Nephron progenitor cell (in vitro differentiated cells): ENCODE results near the gene STRIP1.
"Not testable (repeated sequence)": the region's sequence is repeated elsewhere in the genome, so short reads cannot be mapped to it uniquely, and the experiment has no call there.

Experiments
- DNase-seq: peaks from one replicate; pipeline ENCODE4 v3.0.0; 2021
- H3K27ac Mint-ChIP-seq: 2 replicates; pipeline ENCODE4 v1.8.0; 2021; ENCODE audit warnings: mild to moderate bottlenecking, moderate library complexity, mixed read lengths
- H3K27me3 Mint-ChIP-seq: 2 replicates; pipeline ENCODE4 v1.8.0; 2021; ENCODE audit warnings: mild to moderate bottlenecking, low read depth, mixed read lengths; ENCODE audit not compliant: poor library complexity
- H3K36me3 Mint-ChIP-seq: 2 replicates; pipeline ENCODE4 v1.8.0; 2021; ENCODE audit warnings: low read depth, mixed read lengths
- H3K4me1 Mint-ChIP-seq: 2 replicates; pipeline ENCODE4 v1.8.0; 2021; ENCODE audit warnings: mixed read lengths
- H3K4me3 Mint-ChIP-seq: 2 replicates; pipeline ENCODE4 v1.8.0; 2021; ENCODE audit warnings: mild to moderate bottlenecking, moderate library complexity, mixed read lengths
- H3K9me3 Mint-ChIP-seq: 2 replicates; pipeline ENCODE4 v1.8.0; 2021; ENCODE audit warnings: mild to moderate bottlenecking, moderate library complexity, mixed read lengths
- CTCF ChIP-seq: fragments of 200-600 bp; sonication (generic); IDR thresholded peaks from 2 replicates; pipeline ENCODE4 v1.5.0; 2021; ENCODE audit warnings: antibody characterized with exemption

STRIP1 gene

GRCh38 chr1:110017792-110018191 lies 16.6 kb upstream of the STRIP1 start:
- Mint-ChIP-seq H3K27me3 (peaks cover 3% of the 10 kb centered on the region), H3K4me3 (no peak overlapping the region), H3K36me3 (peaks cover 91% of the 10 kb centered on the region), H3K9me3 (no peaks in the 10 kb centered on the region), H3K4me1 (no peaks in the 10 kb centered on the region), H3K27ac (no peak overlapping the region)
- TF ChIP-seq CTCF = no peak
- no peak for DNase-seq

- no peaks in the 10 kb centered on the region for H3K4me1 Mint-ChIP-seq
- no peak overlapping the region for H3K4me3 Mint-ChIP-seq
- DNase-seq = no peak
- no peak for TF ChIP-seq CTCF
- peaks cover 3% of the 10 kb centered on the region for H3K27me3 Mint-ChIP-seq
- no peak overlapping the region for H3K27ac Mint-ChIP-seq
- H3K9me3 Mint-ChIP-seq = no peaks in the 10 kb centered on the region
- peaks cover 94% of the 10 kb centered on the region for H3K36me3 Mint-ChIP-seq
Observed at GRCh38 chr1:110018396-110018795, 16.0 kb upstream of the STRIP1 start.

GRCh38 chr1:110019770-110020169 lies 14.7 kb upstream of the STRIP1 start:
- Mint-ChIP-seq H3K4me1 (no peaks in the 10 kb centered on the region), H3K27me3 (peaks cover 3% of the 10 kb centered on the region), H3K4me3 (no peak overlapping the region), H3K9me3 (no peaks in the 10 kb centered on the region), H3K36me3 (peaks cover 96% of the 10 kb centered on the region), H3K27ac (no peak overlapping the region)
- DNase-seq = no peak
- no peak for TF ChIP-seq CTCF

GRCh38 chr1:110021285-110021684 lies 13.1 kb upstream of the STRIP1 start:
- no peak overlapping the region for H3K27ac Mint-ChIP-seq
- no peaks in the 10 kb centered on the region for H3K4me1 Mint-ChIP-seq
- TF ChIP-seq CTCF = no peak
- no peak for DNase-seq
- H3K27me3 Mint-ChIP-seq = peaks cover 3% of the 10 kb centered on the region
- peaks cover 86% of the 10 kb centered on the region for H3K36me3 Mint-ChIP-seq
- H3K9me3 Mint-ChIP-seq = no peaks in the 10 kb centered on the region
- no peak overlapping the region for H3K4me3 Mint-ChIP-seq

- Mint-ChIP-seq H3K4me3 (no peak overlapping the region), H3K36me3 (peaks cover 53% of the 10 kb centered on the region), H3K27ac (peak overlapping the region; percentile 0), H3K4me1 (peaks cover 2% of the 10 kb centered on the region), H3K9me3 (no peaks in the 10 kb centered on the region), H3K27me3 (no peaks in the 10 kb centered on the region)
- DNase-seq = no peak
- TF ChIP-seq CTCF = no peak
Observed at GRCh38 chr1:110024613-110025012, 9.8 kb upstream of the STRIP1 start.

- peak overlapping the region; percentile 25 for H3K27ac Mint-ChIP-seq
- H3K27me3 Mint-ChIP-seq, DNase-seq, H3K36me3 Mint-ChIP-seq, H3K9me3 Mint-ChIP-seq, H3K4me3 Mint-ChIP-seq: not testable (repeated sequence)
- H3K4me1 Mint-ChIP-seq = peaks cover 50% of the 10 kb centered on the region
Observed at GRCh38 chr1:110030687-110031086, 3.7 kb upstream of the STRIP1 start.

- H3K36me3 Mint-ChIP-seq = no peaks in the 10 kb centered on the region
- no peak for DNase-seq
- no peaks in the 10 kb centered on the region for H3K9me3 Mint-ChIP-seq
- peaks cover 66% of the 10 kb centered on the region for H3K4me1 Mint-ChIP-seq
- no peaks in the 10 kb centered on the region for H3K27me3 Mint-ChIP-seq
- no peak overlapping the region for H3K27ac Mint-ChIP-seq
- TF ChIP-seq CTCF = no peak
- H3K4me3 Mint-ChIP-seq = no peak overlapping the region
Observed at GRCh38 chr1:110032327-110032726, 2.1 kb upstream of the STRIP1 start.
